Suprapubic skin (tissue), 4 donors: ENCODE data around the gene LRRC4.

Source experiments
- EP300 ChIP-seq: sonication (generic); formaldehyde crosslinking; IDR thresholded peaks from one replicate; pipeline ENCODE4 v1.6.1; 2017; ENCODE audit warnings: antibody characterized with exemption
- POLR2A ChIP-seq, 2 donors: fragments of 450-650 bp; IDR thresholded peaks; one replicate each; pipeline ENCODE4 v1.6.1; 2017; ENCODE audit warnings: antibody characterized with exemption in 2 of 2, mild to moderate bottlenecking in 2 of 2, moderate library complexity in 2 of 2
- POLR2AphosphoS5 ChIP-seq, 3 donors: sonication (generic); formaldehyde crosslinking; IDR thresholded peaks; one replicate each; pipeline ENCODE4 v1.6.1; 2017; ENCODE audit warnings: antibody characterized with exemption in 3 of 3
- TF ChIP-seq, protein P1 (sequence below), 2 donors: fragments of 200-600 bp in 1 of 2; fragments of 450-650 bp in 1 of 2; sonication (generic) in 1 of 2; IDR thresholded peaks; one replicate each; pipeline ENCODE4 v1.5.1; 2016 to 2019; ENCODE audit warnings: antibody characterized with exemption in 2 of 2, mild to moderate bottlenecking in 1 of 2, moderate library complexity in 1 of 2

DNA sequence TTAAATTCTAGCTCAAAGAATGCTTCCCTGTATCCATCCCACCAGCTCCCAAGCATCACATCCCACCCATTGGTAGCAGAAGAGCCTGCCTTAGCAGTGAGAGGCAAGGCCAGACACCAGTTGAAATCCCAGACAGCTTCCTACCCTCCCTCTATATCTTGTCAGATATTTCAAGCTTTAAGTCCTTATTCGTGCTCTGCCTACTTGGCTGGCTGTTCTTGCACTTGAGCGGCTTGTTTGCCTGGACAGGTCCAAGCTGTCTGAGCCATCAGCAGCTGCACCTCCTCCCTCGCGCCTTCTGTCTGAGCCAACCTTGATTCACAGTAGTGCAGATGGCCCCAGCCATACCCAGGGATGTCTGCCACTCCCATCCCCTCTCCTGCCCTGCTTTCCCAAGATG, 16.4 kb downstream of the LRRC4 start:
- TF ChIP-seq, protein P1, sequence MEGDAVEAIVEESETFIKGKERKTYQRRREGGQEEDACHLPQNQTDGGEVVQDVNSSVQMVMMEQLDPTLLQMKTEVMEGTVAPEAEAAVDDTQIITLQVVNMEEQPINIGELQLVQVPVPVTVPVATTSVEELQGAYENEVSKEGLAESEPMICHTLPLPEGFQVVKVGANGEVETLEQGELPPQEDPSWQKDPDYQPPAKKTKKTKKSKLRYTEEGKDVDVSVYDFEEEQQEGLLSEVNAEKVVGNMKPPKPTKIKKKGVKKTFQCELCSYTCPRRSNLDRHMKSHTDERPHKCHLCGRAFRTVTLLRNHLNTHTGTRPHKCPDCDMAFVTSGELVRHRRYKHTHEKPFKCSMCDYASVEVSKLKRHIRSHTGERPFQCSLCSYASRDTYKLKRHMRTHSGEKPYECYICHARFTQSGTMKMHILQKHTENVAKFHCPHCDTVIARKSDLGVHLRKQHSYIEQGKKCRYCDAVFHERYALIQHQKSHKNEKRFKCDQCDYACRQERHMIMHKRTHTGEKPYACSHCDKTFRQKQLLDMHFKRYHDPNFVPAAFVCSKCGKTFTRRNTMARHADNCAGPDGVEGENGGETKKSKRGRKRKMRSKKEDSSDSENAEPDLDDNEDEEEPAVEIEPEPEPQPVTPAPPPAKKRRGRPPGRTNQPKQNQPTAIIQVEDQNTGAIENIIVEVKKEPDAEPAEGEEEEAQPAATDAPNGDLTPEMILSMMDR (IDR thresholded peaks at IDR 0.05), result no peak
- no peak for TF ChIP-seq EP300
- TF ChIP-seq POLR2A (IDR thresholded peaks at IDR 0.05), result no peak
- TF ChIP-seq POLR2AphosphoS5 (IDR thresholded peaks at IDR 0.05), result no peak
